SHP77 (cell line): Measurements from ENCODE around the gene H6PD.
"Not testable (repeated sequence)": the region's sequence is repeated elsewhere in the genome, so short reads cannot be mapped to it uniquely, and the experiment has no call there.

Source experiments
- DNase-seq, 2 experiments: peaks; one replicate each; lab custom pipeline; 2025; lab: John Stamatoyannopoulos, UW

H6PD gene

DNA sequence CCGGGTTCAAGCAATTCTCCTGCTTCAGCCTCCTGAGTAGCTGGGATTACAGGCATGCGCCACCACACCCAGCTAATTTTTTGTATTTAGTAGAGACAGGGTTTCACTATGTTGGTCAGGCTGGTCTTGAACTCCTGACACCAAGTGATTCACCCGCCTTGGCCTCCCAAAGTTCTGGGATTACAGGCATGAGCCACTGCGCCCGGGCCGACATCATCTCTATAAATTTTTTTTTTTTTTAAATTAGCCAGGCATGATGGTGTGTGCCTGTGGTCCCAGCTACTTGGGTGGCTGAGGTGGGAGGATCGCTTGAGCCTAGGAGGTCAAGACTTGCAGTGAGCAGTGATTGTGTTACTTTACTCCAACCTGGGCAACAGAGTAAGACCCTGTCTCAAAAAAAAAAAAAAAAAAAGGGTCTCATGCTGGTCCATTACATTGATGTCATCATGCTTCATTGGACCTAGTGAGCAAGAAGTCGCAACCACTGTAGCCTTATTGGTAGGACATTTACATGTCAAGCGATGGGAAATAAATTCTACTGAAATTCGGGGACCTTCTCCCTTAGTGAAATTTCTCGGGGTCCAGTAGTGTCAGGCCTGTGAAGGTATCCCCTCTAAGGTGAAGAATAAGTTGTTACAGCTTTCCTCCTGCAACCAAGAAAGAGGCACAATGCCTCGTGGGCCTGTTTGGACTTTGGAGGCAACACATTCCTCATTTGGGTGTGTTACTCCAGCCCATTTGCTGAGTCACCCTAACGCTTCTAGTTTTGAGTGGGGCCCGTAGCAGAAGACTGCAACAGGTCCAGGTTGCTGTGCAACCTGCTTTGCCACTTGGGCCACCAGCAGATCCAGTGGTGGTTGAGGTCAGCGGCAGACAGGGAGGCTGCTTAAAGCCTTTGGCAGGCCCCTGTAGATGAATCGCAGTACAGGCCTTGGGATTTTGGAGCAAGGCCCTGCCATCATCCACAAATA lies 65.3 kb downstream of the H6PD start:
- DNase-seq: not testable (repeated sequence)

DNA sequence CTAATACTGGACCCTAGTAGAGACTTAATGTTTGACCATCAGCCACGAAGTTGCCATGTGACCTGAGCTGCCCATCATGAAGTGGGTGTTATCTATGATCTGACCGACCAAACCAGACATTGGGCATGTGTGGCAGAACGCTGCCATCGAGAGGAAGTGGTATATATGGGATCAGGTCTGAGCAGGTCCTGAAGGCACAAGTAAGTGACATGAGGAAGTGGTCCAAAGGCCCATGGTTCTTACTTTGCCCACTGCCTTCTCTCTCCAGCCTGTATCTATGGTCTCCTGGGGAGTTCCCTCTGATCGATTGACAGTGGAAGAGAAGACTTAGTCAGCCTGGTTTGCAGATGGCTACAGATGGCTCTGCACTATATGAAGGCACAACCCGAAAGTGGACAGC lies 66.0 kb downstream of the H6PD start:
- DNase-seq: no peak

GRCh38 chr1:9302745-9303524 lies 68.4 kb downstream of the H6PD start:
- DNase-seq: no peak

DNA sequence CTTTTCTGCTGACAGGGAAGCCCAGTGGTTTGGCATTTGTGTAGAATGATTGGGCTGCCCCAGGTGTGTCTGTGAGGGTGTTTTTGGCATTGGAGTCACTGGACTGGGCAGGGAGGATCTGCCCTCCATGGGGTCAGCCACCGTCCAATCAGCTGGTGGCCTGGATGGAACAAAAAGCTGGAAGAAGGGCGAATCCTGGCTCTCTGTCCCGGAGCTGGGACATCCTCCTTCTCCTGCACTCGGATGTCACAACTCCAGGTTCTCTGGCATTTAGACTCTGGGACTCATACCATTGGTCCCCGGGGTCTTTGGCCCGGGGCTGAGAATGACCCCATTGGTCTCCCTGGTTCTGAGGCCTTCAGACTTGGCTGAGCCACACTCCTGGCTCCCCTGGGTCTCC lies 69.3 kb downstream of the H6PD start:
- DNase-seq: no peak

DNA sequence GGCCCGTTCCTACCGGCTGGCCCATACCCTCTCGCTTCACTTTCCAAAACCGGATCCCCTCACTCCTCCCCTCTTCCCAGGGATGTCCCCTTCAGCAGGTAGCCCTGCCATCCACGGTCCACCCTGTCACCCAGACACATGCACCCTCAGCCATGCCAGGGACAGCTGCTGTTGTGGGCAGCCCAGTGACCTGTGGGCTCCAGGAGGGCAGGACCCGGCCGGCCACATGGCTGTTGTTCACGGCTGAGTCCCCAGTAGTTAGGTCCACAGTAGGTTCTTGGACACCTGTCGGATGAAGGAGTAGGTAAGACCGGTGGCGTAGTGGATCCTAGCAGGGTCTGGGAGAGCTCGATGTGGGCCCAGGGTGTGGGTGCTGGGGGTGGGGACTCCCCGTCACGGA lies 70.6 kb downstream of the H6PD start:
- DNase-seq: no peak

GRCh38 chr1:9306006-9306405 lies 71.4 kb downstream of the H6PD start:
- DNase-seq: no peak

DNA sequence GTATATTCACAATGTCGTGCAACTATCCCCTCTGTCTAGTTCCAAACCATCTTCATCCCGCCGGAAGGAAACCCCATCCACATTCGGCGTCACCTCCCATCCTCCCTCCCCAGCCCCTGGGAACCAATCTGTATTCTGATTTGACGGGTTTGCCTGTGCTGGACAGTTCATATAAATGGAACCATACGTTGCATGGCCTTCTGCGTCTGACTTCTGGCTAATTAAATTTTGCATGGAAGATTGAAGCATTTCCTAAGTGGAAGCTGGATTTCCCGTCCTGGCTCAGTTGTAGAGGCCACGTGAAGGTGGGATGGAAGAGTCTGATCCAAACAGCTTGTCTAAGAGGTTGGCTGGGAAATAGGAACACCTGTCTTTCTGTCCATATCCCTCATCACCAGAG lies 72.7 kb downstream of the H6PD start:
- no peak for DNase-seq

DNA sequence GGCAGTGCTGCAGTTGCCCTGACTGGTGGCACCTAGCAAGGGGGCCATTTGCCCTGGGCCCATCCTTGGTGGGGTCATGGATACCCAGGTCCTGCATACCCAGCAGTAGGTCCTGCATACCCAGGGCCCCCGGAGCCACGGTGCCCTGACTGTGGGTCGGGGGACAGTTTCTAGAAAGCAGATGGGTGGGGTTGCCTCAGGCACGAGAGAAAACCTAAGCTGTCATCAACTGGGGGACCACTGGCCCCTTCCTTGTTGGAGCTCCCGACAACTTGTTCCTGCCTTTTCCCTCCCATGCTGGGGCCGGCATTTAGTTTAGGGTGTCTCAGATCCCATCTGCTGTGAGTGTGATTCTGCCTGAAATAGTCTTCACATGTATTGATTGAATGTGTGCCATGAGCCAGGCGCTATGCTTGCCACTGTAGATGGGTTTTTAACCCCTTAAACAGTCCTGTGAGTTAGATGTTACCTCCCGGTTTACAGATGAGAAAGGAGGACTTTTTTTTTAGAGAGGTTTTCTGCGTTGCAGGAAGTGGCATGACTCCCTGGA lies 73.7 kb downstream of the H6PD start:
- no peak for DNase-seq

DNA sequence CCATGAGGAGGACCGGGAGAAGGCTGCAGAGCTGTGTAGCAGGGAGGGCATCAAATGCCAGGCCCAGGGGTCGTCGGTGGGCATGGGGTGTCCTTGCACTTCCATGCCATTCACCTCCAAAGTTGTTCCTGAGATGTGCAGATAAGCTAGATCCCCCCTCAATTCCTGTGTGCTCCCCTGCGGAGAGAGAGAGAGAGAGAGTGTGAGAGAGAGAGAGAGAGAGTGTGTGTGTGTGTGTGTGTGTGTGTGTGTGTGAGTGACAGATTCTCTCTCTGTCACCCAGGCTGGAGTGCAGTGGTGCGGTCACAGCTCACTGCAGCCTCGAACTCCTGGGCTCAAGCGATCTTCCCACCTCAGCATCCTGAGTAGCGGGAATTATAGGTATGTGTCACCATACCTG lies 74.5 kb downstream of the H6PD start:
- no peak for DNase-seq

DNA sequence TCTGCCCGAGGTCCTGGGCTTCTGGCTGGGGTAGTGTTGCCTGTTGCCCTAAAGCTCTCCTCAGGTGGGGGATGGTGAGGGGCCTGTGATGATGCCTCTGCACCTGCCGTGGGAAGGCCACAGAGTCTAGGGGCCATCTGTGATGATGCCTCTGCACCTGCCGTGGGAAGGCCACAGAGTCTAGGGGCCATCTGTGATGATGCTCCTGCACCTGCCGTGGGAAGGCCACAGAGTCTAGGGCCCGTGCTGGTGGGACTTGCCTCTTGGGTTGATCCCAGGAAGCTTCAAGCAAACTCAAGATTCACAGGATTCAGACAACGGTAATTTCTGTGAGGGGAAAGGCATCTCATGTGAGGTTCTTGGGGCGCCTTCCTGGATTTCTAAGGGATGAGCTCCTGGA lies 75.4 kb downstream of the H6PD start:
- DNase-seq: no peak

DNA sequence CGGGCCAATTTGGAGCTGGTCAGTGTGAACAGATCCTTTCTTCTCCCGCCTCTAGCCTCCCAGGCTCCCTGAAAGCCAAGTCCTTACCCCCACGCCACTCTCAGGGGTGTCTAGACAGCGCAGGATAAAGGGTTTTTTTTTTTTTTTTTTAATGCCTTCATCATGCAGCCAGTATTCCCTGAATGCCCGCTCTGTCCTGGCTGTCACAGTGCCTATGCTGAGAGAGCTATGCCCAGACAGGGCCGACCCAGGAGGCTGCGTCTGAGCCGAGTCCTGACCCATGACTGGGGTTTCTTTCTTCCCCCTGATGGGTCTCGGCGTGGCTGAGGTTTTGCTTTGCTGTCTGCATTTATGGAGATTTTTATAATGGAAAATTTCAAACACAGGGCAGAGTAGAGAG lies 76.5 kb downstream of the H6PD start:
- DNase-seq: no peak

DNA sequence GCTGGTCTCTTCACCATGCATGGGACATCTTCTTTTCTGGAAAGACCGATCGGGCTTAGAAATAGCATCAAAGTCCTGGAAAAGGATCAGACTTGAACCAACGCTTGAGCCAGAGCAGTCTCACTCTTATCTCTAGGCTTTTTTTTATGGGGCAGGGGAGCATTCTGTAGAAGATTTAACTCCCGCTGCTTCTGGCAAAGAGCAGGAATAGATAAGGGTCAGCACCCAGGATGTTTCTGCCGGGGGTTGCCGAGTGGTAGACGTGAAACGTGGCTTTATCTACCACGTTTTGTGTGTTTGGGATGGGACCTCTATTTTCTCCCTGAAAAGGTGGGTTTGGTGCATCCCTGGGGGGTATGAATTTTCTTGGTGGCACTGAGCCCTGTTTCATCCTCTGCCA lies 76.9 kb downstream of the H6PD start:
- DNase-seq: no peak

GRCh38 chr1:9312168-9312720 lies 77.7 kb downstream of the H6PD start:
- no peak for DNase-seq

GRCh38 chr1:9313576-9313975 lies 79.0 kb downstream of the H6PD start:
- DNase-seq: no peak

DNA sequence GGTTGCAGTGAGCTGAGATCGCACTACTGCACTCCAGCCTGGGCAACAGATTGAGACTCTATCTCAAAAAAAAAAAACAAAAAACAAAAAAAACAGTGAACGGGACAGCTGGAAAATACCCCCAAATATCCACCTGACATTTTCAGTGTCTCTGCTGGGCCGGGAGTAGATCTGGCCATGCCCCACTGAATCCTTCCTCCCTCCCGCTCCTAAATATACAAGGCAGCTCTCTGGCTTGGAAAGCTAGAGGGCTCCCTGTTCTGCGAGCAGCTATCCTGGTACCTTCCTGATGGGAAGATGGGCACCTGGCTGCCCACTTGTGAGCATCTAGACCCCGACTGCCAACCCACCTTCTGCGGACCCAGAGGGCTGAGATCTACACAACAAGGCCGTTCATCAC lies 79.5 kb downstream of the H6PD start:
- DNase-seq: no peak

- peak in 1 of 2 experiments; percentile 19 for DNase-seq
These were observed 80.3 kb downstream of the H6PD start for GRCh38 chr1:9314711-9315379.

GRCh38 chr1:9315411-9316079 lies 81.0 kb downstream of the H6PD start:
- peak in 1 of 2 experiments; percentile 48 for DNase-seq

DNA sequence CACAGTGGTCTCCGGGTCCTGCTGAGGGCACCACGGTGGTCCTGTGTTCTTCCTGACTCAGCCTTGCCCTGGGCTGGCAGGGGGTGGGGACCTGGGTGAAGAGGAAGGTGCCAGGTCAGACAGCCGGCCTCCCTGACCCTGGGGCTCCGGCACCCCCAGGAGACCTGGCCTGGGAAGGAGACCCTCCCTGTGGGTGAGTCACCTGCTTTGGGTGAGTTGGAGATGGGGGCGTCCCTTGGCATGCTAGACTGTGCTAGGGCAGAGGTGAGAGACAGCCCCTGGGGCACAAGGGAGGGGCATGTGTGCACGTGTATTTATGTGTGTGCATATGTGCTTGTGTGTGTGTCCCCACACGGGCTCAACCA lies 81.5 kb downstream of the H6PD start:
- DNase-seq: no peak

DNA sequence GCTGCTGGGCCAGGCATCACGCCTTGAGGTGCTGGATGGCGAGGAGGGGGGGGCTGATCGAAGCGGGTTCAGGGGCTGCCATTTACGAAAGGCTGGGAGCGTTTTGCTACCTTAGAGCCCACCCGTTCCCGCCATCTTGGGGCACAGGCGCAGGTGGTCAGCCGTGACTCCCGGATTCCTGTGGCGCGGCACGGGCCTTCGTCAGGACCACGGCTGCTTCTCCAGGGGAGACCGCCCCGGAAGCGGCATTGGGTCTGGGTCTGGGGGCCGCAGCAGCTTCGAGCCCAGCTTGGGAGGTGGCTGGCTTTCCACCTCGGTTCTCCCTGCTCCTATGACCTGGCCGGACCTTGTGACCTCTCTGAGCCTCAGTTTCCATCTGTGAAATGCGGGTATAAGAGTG lies 81.9 kb downstream of the H6PD start:
- no peak for DNase-seq

DNA sequence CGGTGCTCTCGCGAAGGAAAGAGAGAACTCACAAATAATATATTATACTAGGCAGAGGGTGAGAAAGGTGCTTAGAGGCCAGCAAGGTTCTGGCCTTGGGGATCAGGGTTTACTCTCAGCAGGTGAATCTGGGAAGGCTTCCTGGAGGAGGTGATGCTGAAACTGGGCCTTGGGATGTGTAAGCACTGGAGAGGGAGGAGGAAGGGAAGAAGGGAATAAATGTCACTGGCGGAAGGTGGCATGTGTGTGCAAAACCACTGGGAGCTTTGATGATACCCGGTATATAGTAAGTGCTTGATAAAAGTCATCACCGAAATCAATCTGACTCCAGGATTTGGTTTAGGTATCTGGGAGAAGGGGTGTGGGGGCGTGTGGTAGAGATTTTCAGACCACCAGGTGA lies 82.5 kb downstream of the H6PD start:
- no peak for DNase-seq

DNA sequence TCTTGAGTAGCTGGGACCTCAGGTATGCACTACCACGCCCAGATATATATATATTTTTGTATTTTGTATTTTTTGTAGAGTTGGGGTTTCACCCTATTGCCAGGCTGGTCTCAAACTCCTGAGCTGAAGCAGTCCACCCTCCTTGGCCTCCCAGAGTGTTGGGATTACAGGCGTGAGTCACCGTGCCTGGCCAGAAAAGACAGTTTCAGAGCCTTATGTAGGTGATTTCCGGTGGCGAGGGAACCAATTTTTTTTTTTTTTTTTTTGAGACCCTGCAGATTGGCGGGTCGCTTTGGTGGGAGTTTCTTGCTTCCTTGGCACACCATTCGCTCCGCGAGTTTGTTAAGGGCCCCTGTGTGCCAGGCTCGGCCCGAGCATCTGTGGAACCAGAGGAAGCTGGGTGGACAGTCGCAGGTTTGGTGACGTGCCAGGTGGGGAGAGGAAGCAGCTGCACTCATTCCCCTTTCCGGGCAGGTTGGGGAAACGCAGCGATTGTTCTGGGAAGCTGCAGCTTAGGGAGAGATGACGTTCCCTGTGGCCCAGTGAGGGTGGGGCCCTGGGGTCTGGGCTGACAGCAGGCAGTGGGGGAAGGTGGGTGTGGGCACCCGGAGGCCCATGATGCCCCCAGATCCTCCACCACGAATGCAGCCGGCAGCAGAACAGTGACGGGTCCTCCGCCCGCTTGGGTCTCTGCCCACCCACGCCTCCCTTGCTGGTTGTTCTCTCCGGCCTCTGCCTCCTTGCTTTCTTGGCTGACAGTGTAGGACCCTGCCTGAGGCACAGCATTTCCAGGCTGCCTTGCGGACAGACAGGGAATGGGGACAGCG lies 83.2 kb downstream of the H6PD start:
- peak; percentile 82 to 93 for DNase-seq
